OCI-LY7 (cell line): ENCODE measurements around the gene SPATA13.

Source experiments
- CTCF ChIP-seq: fragments of 200-600 bp; sonication (generic); conservative IDR thresholded peaks from 2 replicates; pipeline ENCODE4 v1.5.1; 2014; ENCODE audit warnings: mild to moderate bottlenecking, antibody characterized with exemption, low read length, moderate library complexity, mixed read lengths
- EZH2phosphoT487 ChIP-seq: fragments of 200-600 bp; sonication (generic); IDR thresholded peaks from 2 replicates; pipeline ENCODE4 v1.6.1; 2018; ENCODE audit warnings: low read depth, borderline replicate concordance, mild to moderate bottlenecking, mixed run types, antibody characterized with exemption, low read length, moderate library complexity, mixed read lengths

- TF ChIP-seq CTCF (no peak), EZH2phosphoT487 (no peak)
Measured at GRCh38 chr13:24351423-24351822, 190.9 kb downstream of the SPATA13 start.
